Activated CD8-positive, alpha-beta memory T cell treated with anti-CD3 and anti-CD28 coated beads for 48 hours (primary cell): ENCODE data around the gene SRRM3.
"Not testable (repeated sequence)": the region's sequence is repeated elsewhere in the genome, so short reads cannot be mapped to it uniquely, and the experiment has no call there.

Source experiments
- DNase-seq, 3 experiments: peaks; one replicate each; pipeline ENCODE4 v3.0.0-alpha.2; 2020; ENCODE audit warnings: low read depth in 2 of 3, low spot score in 2 of 3

SRRM3 gene

GRCh38 chr7:76201732-76202665 is at the start of gene SRRM3:
SRRM3 (plus strand) TSS chr7:76201896; CDS start chr7:76235067, 33,171 bp downstream.
- DNase-seq: peak; percentile 66 to 83 (median 68)

- no peak for DNase-seq
Measured at GRCh38 chr7:76151932-76152331, 49.8 kb upstream of the SRRM3 start.

GRCh38 chr7:76153571-76154230 is 48.0 kb upstream of the SRRM3 start:
- not testable (repeated sequence) for DNase-seq

GRCh38 chr7:76155938-76156337 is 45.8 kb upstream of the SRRM3 start:
- DNase-seq: no peak

- DNase-seq: not testable (repeated sequence)
Measured at GRCh38 chr7:76156992-76157685, 44.6 kb upstream of the SRRM3 start.

- not testable (repeated sequence) for DNase-seq
Measured at GRCh38 chr7:76158416-76158815, 43.3 kb upstream of the SRRM3 start.

- DNase-seq: not testable (repeated sequence)
Measured at GRCh38 chr7:76162416-76163170, 39.1 kb upstream of the SRRM3 start.

- not testable (repeated sequence) for DNase-seq
Measured at GRCh38 chr7:76163812-76164211, 37.9 kb upstream of the SRRM3 start.

- no peak for DNase-seq
Measured at GRCh38 chr7:76165106-76165972, 36.4 kb upstream of the SRRM3 start.

- no peak for DNase-seq
Measured at GRCh38 chr7:76165973-76166403, 35.7 kb upstream of the SRRM3 start.

GRCh38 chr7:76166404-76167255 is 35.1 kb upstream of the SRRM3 start:
- peak; percentile 81 to 94 (median 87) for DNase-seq

GRCh38 chr7:76173566-76174205 is 28.0 kb upstream of the SRRM3 start:
- DNase-seq: no peak

GRCh38 chr7:76176951-76177350 is 24.7 kb upstream of the SRRM3 start:
- DNase-seq: not testable (repeated sequence)

- no peak for DNase-seq
Measured at GRCh38 chr7:76179686-76180085, 22.0 kb upstream of the SRRM3 start.

GRCh38 chr7:76182225-76182960 is 19.3 kb upstream of the SRRM3 start:
- no peak for DNase-seq

GRCh38 chr7:76185187-76185896 is 16.4 kb upstream of the SRRM3 start:
- no peak for DNase-seq

- DNase-seq: no peak
Measured at GRCh38 chr7:76187272-76187671, 14.4 kb upstream of the SRRM3 start.
